Measurements from ENCODE around the gene OR5C1.
"Not testable (repeated sequence)": the region's sequence is repeated elsewhere in the genome, so short reads cannot be mapped to it uniquely, and the experiment has no call there.

Gene OR5C1

GRCh38 chr9:122822938-122823337, 34.2 kb downstream of the OR5C1 start:
- intact Hi-C loops (cut with DNase I; ENCODE audit: low total_unique reads) = no loop called here
- Histone ChIP-seq H3K4me3 (no peak overlapping the region), H3K27me3 (no peaks in the 10 kb centered on the region), H3K4me1 (peaks cover 0 to 40% (median 24%) of the 10 kb centered on the region in 4 donors), H3K27ac (no peak overlapping the region), H3K36me3 (peaks cover 7 to 60% (median 33%) of the 10 kb centered on the region in 3 donors), H3K9me3 (no peaks in the 10 kb centered on the region)
- DNase-seq = no peak
- no peak for TF ChIP-seq CTCF (IDR thresholded peaks at IDR 0.05)

- DNase-seq = no peak
- H3K27me3 ChIP-seq = no peaks in the 10 kb centered on the region
- H3K4me3 ChIP-seq = peak overlapping the region; percentile 75 to 82
- TF ChIP-seq CTCF (IDR thresholded peaks at IDR 0.05) = no peak
- intact Hi-C loops (cut with DNase I; ENCODE audit: low total_unique reads) = no loop called here
- H3K36me3 ChIP-seq = peaks cover under 1 to 26% (median 6%) of the 10 kb centered on the region in 3 donors
- no peaks in the 10 kb centered on the region for H3K9me3 ChIP-seq
- H3K4me1 ChIP-seq = peaks cover 0 to 30% (median 24%) of the 10 kb centered on the region in 4 donors
- peak overlapping the region; percentile 91 to 95 for H3K27ac ChIP-seq
These were observed 39.0 kb downstream of the OR5C1 start for GRCh38 chr9:122827761-122828093.

- H3K27me3 ChIP-seq; DNase-seq; intact Hi-C loops (cut with DNase I; ENCODE audit: low total_unique reads); H3K9me3 ChIP-seq: not testable (repeated sequence)
- H3K27ac ChIP-seq = peak overlapping the region; percentile 91 to 95
- H3K36me3 ChIP-seq = peaks cover 0 to 15% (median 0%) of the 10 kb centered on the region in 3 donors
- peaks cover 0 to 30% (median 24%) of the 10 kb centered on the region in 4 donors for H3K4me1 ChIP-seq
- peak overlapping the region; percentile 75 to 82 for H3K4me3 ChIP-seq
These were observed 40.2 kb downstream of the OR5C1 start for GRCh38 chr9:122828965-122829284.

- no peaks in the 10 kb centered on the region for H3K27me3 ChIP-seq
- H3K9me3 ChIP-seq = no peaks in the 10 kb centered on the region
- intact Hi-C loops (cut with DNase I; ENCODE audit: low total_unique reads) = no loop called here
- DNase-seq = no peak
- H3K4me3 ChIP-seq = no peak overlapping the region
- H3K4me1 ChIP-seq = peaks cover 0 to 10% (median 6%) of the 10 kb centered on the region in 4 donors
- TF ChIP-seq CTCF (IDR thresholded peaks at IDR 0.05) = no peak
- H3K27ac ChIP-seq = no peak overlapping the region
- no peaks in the 10 kb centered on the region for H3K36me3 ChIP-seq
These were observed 43.5 kb downstream of the OR5C1 start for GRCh38 chr9:122832194-122832593.

- Histone ChIP-seq H3K27me3 (no peaks in the 10 kb centered on the region), H3K4me3 (no peak overlapping the region), H3K36me3 (no peaks in the 10 kb centered on the region), H3K27ac (no peak overlapping the region), H3K9me3 (no peaks in the 10 kb centered on the region), H3K4me1 (no peaks in the 10 kb centered on the region)
- no peak for DNase-seq
- intact Hi-C loops (cut with DNase I; ENCODE audit: low total_unique reads) = no loop called here
- no peak for TF ChIP-seq CTCF (IDR thresholded peaks at IDR 0.05)
These were observed 46.6 kb downstream of the OR5C1 start for GRCh38 chr9:122835313-122835731.

- Histone ChIP-seq H3K27me3 (no peaks in the 10 kb centered on the region), H3K36me3 (no peaks in the 10 kb centered on the region), H3K4me3 (no peak overlapping the region), H3K27ac (no peak overlapping the region), H3K4me1 (no peaks in the 10 kb centered on the region), H3K9me3 (no peaks in the 10 kb centered on the region)
- TF ChIP-seq CTCF (IDR thresholded peaks at IDR 0.05) = no peak
- intact Hi-C loops (cut with DNase I; ENCODE audit: low total_unique reads) = no loop called here
- DNase-seq = no peak
These were observed 48.6 kb downstream of the OR5C1 start for GRCh38 chr9:122837266-122837850.

GRCh38 chr9:122838441-122838840, 49.7 kb downstream of the OR5C1 start:
- not testable (repeated sequence) for H3K9me3 ChIP-seq

More at GRCh38 chr9:122838441-122838840, 49.7 kb downstream of the OR5C1 start:
- intact Hi-C loops (cut with DNase I; ENCODE audit: low total_unique reads); H3K4me1 ChIP-seq; H3K4me3 ChIP-seq; H3K27ac ChIP-seq; DNase-seq; H3K27me3 ChIP-seq; H3K36me3 ChIP-seq: not testable (repeated sequence)
